Endothelial cell (in vitro differentiated cells): Measurements from ENCODE around the gene KCNMA1. TPM values are rescaled to one million over a fixed set of nuclear protein-coding genes. Genes with fewer than 3 reads are reported as not detected.
"Not testable (repeated sequence)": the region's sequence is repeated elsewhere in the genome, so short reads cannot be mapped to it uniquely, and the experiment has no call there.

ENCODE experiments used
- DNase-seq: peaks from one replicate; pipeline ENCODE4 v3.0.0; 2021; ENCODE audit warnings: low spot score
- H3K27ac Mint-ChIP-seq: one replicate; pipeline ENCODE4 v1.8.0; 2021; ENCODE audit warnings: mixed read lengths, inconsistent platforms; ENCODE audit not compliant: unreplicated experiment
- H3K27me3 Mint-ChIP-seq: one replicate; pipeline ENCODE4 v1.8.0; 2021; ENCODE audit warnings: mild to moderate bottlenecking, moderate library complexity, mixed read lengths, inconsistent platforms; ENCODE audit not compliant: unreplicated experiment
- H3K36me3 Mint-ChIP-seq: one replicate; pipeline ENCODE4 v1.8.0; 2021; ENCODE audit warnings: mild to moderate bottlenecking, low read depth, mixed read lengths, inconsistent platforms; ENCODE audit not compliant: unreplicated experiment
- H3K4me1 Mint-ChIP-seq: one replicate; pipeline ENCODE4 v1.8.0; 2021; ENCODE audit warnings: mild to moderate bottlenecking, mixed read lengths, inconsistent platforms; ENCODE audit not compliant: unreplicated experiment
- H3K4me3 Mint-ChIP-seq: one replicate; pipeline ENCODE4 v1.8.0; 2021; ENCODE audit warnings: mild to moderate bottlenecking, mixed read lengths, inconsistent platforms; ENCODE audit not compliant: unreplicated experiment
- H3K9me3 Mint-ChIP-seq: one replicate; pipeline ENCODE4 v1.8.0; 2021; ENCODE audit warnings: mixed read lengths, inconsistent platforms; ENCODE audit not compliant: unreplicated experiment
- total RNA-seq: library from RNA; stranded (reverse); fragmentation: NEBNext Ultra II Directional; extraction: Animal tissue kit (Norgen Biotek cat#: 25700); gene quantifications from one replicate; pipeline ENCODE4 v1.2.1, GENCODE V29; 2021; ENCODE audit not compliant: unreplicated experiment
- TF ChIP-seq, protein P1 (sequence below): fragments of 200-600 bp; sonication (generic); IDR thresholded peaks from one replicate; pipeline ENCODE4 v1.5.0; 2021; ENCODE audit warnings: antibody characterized with exemption; ENCODE audit not compliant: unreplicated experiment

Gene KCNMA1
- total RNA-seq, 1 donor from 2014 or later, result 5.1 TPM

DNA sequence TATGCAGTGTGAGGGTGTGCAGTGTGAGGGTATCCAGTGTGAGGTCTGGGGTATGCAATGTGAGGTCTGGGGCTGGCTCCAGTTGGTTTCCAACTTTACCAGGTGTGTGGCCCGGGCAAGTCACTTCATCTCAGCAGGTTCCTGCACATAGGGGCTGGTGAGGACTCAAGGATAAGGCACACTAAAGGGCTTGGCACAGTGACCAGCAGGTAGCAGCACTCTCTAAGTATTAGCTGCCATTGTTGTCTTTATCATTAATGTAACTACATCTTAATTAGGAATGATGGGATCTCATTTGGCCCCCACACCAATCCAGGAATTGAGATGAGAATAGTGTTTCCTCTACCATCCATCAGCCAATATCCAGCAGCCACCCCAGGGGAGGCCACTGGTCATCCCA lies 117.3 kb downstream of the KCNMA1 start:
- H3K4me3 Mint-ChIP-seq, result no peak overlapping the region
- no peaks in the 10 kb centered on the region for H3K9me3 Mint-ChIP-seq
- TF ChIP-seq, protein P1, sequence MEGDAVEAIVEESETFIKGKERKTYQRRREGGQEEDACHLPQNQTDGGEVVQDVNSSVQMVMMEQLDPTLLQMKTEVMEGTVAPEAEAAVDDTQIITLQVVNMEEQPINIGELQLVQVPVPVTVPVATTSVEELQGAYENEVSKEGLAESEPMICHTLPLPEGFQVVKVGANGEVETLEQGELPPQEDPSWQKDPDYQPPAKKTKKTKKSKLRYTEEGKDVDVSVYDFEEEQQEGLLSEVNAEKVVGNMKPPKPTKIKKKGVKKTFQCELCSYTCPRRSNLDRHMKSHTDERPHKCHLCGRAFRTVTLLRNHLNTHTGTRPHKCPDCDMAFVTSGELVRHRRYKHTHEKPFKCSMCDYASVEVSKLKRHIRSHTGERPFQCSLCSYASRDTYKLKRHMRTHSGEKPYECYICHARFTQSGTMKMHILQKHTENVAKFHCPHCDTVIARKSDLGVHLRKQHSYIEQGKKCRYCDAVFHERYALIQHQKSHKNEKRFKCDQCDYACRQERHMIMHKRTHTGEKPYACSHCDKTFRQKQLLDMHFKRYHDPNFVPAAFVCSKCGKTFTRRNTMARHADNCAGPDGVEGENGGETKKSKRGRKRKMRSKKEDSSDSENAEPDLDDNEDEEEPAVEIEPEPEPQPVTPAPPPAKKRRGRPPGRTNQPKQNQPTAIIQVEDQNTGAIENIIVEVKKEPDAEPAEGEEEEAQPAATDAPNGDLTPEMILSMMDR, result no peak
- no peak for DNase-seq
- no peak overlapping the region for H3K27ac Mint-ChIP-seq
- H3K36me3 Mint-ChIP-seq, result peaks cover 4% of the 10 kb centered on the region
- no peaks in the 10 kb centered on the region for H3K4me1 Mint-ChIP-seq
- H3K27me3 Mint-ChIP-seq, result peaks cover 11% of the 10 kb centered on the region

DNA sequence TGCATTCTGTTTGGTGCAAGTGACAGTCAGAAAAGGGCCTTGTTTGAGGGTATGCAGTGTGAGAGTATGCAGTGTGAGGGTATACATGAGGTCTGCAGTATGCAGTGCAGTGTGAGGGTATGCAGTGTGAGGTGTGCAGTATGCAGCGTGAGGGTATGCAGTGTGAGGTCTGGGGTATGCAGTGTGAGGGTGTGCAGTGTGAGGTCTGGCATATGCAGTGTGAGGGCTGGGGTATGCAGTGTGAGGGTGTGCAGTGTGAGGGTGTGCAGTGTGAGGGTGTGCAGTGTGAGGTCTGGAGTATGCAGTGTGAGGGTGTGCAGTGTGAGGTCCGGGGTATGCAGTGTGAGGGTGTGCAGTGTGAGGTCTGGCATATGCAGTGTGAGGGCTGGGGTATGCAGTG lies 117.8 kb downstream of the KCNMA1 start:
- H3K27ac Mint-ChIP-seq, H3K36me3 Mint-ChIP-seq, H3K4me1 Mint-ChIP-seq, H3K4me3 Mint-ChIP-seq, DNase-seq, H3K9me3 Mint-ChIP-seq: not testable (repeated sequence)
- H3K27me3 Mint-ChIP-seq, result peaks cover 11% of the 10 kb centered on the region

DNA sequence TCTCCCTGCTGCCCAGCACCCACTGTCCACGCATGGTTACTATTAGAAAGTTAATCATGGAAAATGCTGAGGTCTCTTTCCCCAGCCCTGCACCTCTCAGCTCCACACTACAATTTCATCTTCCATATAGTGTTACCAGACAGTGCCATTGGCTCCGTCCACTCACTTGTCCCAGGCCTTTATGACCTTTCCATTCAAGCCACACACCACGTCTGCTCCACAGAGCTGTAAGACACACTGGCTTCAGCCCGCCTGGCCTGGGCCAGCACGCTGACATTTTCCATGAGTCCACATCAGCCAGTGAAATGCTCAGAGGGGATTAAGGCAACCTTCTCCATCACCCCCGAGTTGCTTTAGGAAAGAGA lies 118.7 kb downstream of the KCNMA1 start:
- TF ChIP-seq, protein P1, result no peak
- H3K27ac Mint-ChIP-seq, result no peak overlapping the region
- H3K4me1 Mint-ChIP-seq, result no peaks in the 10 kb centered on the region
- H3K27me3 Mint-ChIP-seq, result peaks cover 9% of the 10 kb centered on the region
- DNase-seq, result no peak
- H3K4me3 Mint-ChIP-seq, result no peak overlapping the region
- H3K9me3 Mint-ChIP-seq, result no peaks in the 10 kb centered on the region
- H3K36me3 Mint-ChIP-seq, result peaks cover 4% of the 10 kb centered on the region

DNA sequence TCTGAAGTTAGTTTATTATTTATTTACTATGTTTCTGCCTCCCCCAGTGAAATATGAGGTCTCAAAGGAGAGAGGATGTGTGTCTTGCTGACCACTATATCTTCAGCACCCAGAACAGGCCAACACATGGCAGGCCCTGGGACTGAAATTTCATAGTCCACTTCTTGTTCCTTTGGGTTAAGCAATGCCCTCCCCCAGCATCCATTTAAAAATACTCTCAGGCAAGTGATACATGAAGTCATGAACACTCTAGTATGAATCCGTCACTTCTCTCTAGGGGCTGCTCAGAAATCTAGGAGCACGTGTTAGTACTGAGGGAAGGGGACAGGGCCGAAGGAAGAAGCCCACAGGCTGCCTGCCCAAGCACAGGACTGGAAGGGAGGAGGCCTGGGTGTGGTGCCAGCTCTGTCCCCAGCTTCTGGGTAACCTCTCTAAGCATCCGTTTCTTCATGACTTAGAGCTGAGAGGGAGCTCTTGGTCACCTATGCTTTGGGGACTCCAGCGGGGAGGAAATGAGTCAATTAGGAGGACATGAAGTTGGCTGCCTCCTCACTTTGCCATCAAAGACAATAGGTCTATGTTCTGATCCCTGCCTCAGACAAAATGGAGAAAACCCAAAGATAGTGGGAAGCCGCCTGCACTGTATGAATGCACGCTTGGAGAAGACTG lies 119.2 kb downstream of the KCNMA1 start:
- H3K27me3 Mint-ChIP-seq, result peaks cover 9% of the 10 kb centered on the region
- H3K9me3 Mint-ChIP-seq, result no peaks in the 10 kb centered on the region
- peaks cover 4% of the 10 kb centered on the region for H3K36me3 Mint-ChIP-seq
- TF ChIP-seq, protein P1, result no peak
- no peak overlapping the region for H3K4me3 Mint-ChIP-seq
- no peaks in the 10 kb centered on the region for H3K4me1 Mint-ChIP-seq
- H3K27ac Mint-ChIP-seq, result no peak overlapping the region
- DNase-seq, result no peak

DNA sequence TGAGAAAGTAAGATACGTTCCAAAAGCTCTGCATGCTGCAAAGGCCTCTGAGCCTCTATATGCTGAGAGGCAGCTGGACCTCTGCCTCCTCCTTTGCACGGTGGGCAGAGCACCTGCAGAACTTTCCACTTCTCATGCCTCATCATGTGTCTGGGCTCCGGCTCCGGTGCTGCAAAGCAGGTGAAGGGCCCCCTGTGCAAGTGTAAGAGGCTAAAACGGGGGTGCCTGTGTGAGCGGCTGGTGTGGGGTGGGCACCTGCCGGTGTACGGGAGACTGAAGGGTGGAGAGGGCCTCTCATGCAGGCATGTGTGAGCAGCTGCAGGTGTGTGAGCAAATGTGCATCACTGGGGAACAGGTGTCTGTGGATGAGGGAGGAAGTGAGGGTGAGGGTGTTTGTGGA lies 121.0 kb downstream of the KCNMA1 start:
- no peak for DNase-seq
- TF ChIP-seq, protein P1, result no peak
- Mint-ChIP-seq H3K36me3 (peaks cover 4% of the 10 kb centered on the region), H3K27ac (no peak overlapping the region), H3K4me1 (no peaks in the 10 kb centered on the region), H3K27me3 (peaks cover 6% of the 10 kb centered on the region), H3K9me3 (no peaks in the 10 kb centered on the region), H3K4me3 (no peak overlapping the region)
